Loucy (cell line): Measurements from ENCODE around the gene F5.

Experiments
- H2AFZ ChIP-seq: fragments of 200-600 bp; sonication (generic); 2 replicates; pipeline ENCODE4 v1.6.0; 2016; ENCODE audit warnings: antibody characterized with exemption, mild to moderate bottlenecking, low read length, moderate library complexity
- H3F3A ChIP-seq: fragments of 200-600 bp; 2 replicates; pipeline ENCODE4 v1.6.0; 2016; ENCODE audit warnings: antibody characterized with exemption, low read depth, mild to moderate bottlenecking
- H3K27me3 ChIP-seq: fragments of 200-600 bp; sonication (generic); 2 replicates; pipeline ENCODE4 v1.6.1; 2014; ENCODE audit warnings: low read length, mild to moderate bottlenecking; ENCODE audit not compliant: insufficient read depth, poor library complexity, severe bottlenecking
- H3K36me3 ChIP-seq: fragments of 200-600 bp; sonication (generic); 2 replicates; pipeline ENCODE4 v1.6.1; 2016; ENCODE audit warnings: low read length; ENCODE audit not compliant: insufficient read depth
- H3K4me1 ChIP-seq: fragments of 200-600 bp; sonication (generic); 2 replicates; pipeline ENCODE4 v1.5.1; 2014; ENCODE audit warnings: low read length, mild to moderate bottlenecking; ENCODE audit not compliant: insufficient read depth, poor library complexity, severe bottlenecking
- H3K4me2 ChIP-seq: fragments of 200-600 bp; sonication (generic); 2 replicates; pipeline ENCODE4 v1.6.0; 2014; ENCODE audit warnings: antibody characterized with exemption, low read length, low read depth, mild to moderate bottlenecking; ENCODE audit not compliant: poor library complexity, severe bottlenecking
- H3K4me3 ChIP-seq: fragments of 200-600 bp; sonication (generic); 2 replicates; pipeline ENCODE4 v1.5.1; 2014; ENCODE audit warnings: low read length, mild to moderate bottlenecking, mixed read lengths; ENCODE audit not compliant: poor library complexity, severe bottlenecking
- H3K79me2 ChIP-seq: fragments of 200-600 bp; sonication (generic); 2 replicates; pipeline ENCODE4 v1.6.1; 2014; ENCODE audit warnings: low read length; ENCODE audit not compliant: insufficient read depth
- H3K9ac ChIP-seq: fragments of 200-600 bp; sonication (generic); 2 replicates; pipeline ENCODE4 v1.6.0; 2014; ENCODE audit warnings: mild to moderate bottlenecking, low read depth, low read length, moderate library complexity; ENCODE audit not compliant: poor library complexity, severe bottlenecking
- H3K9me2 ChIP-seq: fragments of 200-600 bp; sonication (generic); replicated peaks from 2 replicates; pipeline ENCODE4 v1.6.1; 2016; ENCODE audit warnings: low read depth, low read length, mixed read lengths
- H3K9me3 ChIP-seq: fragments of 200-600 bp; sonication (generic); 2 replicates; pipeline ENCODE4 v1.6.1; 2014; ENCODE audit warnings: mild to moderate bottlenecking, antibody characterized with exemption, low read length, low read depth; ENCODE audit not compliant: insufficient read depth
- H4K20me1 ChIP-seq: fragments of 200-600 bp; sonication (generic); 2 replicates; pipeline ENCODE4 v1.6.0; 2014; ENCODE audit warnings: antibody characterized with exemption, low read length, mild to moderate bottlenecking; ENCODE audit not compliant: insufficient read depth, poor library complexity, severe bottlenecking
- CTCF ChIP-seq: fragments of 200-600 bp; sonication (generic); conservative IDR thresholded peaks from 2 replicates; pipeline ENCODE4 v1.5.1; 2014; ENCODE audit warnings: mild to moderate bottlenecking, antibody characterized with exemption, low read length
- EZH2phosphoT487 ChIP-seq: fragments of 200-600 bp; IDR thresholded peaks from 2 replicates; pipeline ENCODE4 v1.6.1; 2018; ENCODE audit warnings: antibody characterized with exemption, mild to moderate bottlenecking, moderate library complexity, borderline replicate concordance

The F5 gene

DNA sequence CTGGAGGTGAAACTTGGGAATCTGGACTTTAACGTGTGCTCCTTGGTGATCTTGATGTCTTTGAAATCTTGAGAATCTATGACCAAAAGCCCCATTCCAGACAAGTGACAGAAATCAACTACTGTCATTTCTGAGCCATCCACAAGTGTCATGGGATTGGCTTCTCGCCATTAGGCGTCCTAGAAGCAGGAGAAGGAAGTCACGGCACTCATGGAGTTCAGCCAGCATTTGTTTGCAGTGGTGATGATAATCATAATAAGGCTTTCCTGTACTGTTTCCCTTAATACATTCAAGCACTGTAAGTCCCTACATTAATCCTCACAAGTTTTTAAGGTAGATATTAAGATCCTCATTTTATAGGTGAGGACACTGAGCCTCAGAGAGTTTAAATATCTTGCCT lies 11.9 kb downstream of the F5 start:
- no peaks in the 10 kb centered on the region for H3K36me3 ChIP-seq
- no peaks in the 10 kb centered on the region for H3K79me2 ChIP-seq
- H3K4me3 ChIP-seq, result no peak overlapping the region
- H3K9me3 ChIP-seq, result no peaks in the 10 kb centered on the region
- no peaks in the 10 kb centered on the region for H3K9me2 ChIP-seq
- no peak overlapping the region for H2AFZ ChIP-seq
- no peaks in the 10 kb centered on the region for H3K4me1 ChIP-seq
- no peak for TF ChIP-seq EZH2phosphoT487
- TF ChIP-seq CTCF, result no peak
- H3F3A ChIP-seq, result no peaks in the 10 kb centered on the region
- H3K27me3 ChIP-seq, result no peaks in the 10 kb centered on the region
- H3K9ac ChIP-seq, result no peak overlapping the region
- H4K20me1 ChIP-seq, result no peaks in the 10 kb centered on the region
- no peak overlapping the region for H3K4me2 ChIP-seq

DNA sequence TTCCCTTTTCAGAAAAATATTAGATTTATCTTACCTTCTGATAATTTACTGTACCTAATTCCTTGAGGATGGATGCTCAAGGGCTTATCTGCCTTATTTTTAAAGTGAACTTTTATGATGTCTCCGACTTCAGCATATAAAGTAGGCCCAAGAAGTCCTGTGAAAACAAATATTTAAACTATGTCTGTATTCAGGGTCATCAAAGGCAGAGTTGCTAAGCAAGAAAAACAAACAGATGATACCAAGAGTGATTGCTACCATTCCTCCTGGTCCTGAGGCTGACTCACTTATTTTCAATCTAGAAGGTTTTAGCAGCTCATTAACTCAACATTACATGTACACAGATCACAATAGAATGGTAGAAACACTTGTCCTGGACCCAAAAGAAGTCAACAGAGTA lies 14.1 kb downstream of the F5 start:
- no peaks in the 10 kb centered on the region for H3K27me3 ChIP-seq
- no peak overlapping the region for H2AFZ ChIP-seq
- no peaks in the 10 kb centered on the region for H3F3A ChIP-seq
- no peak overlapping the region for H3K4me3 ChIP-seq
- H3K4me2 ChIP-seq, result no peak overlapping the region
- H3K9ac ChIP-seq, result no peak overlapping the region
- TF ChIP-seq EZH2phosphoT487 (no peak), CTCF (no peak)
- H4K20me1 ChIP-seq, result no peaks in the 10 kb centered on the region
- no peaks in the 10 kb centered on the region for H3K9me3 ChIP-seq
- H3K9me2 ChIP-seq, result no peaks in the 10 kb centered on the region
- H3K36me3 ChIP-seq, result no peaks in the 10 kb centered on the region
- H3K79me2 ChIP-seq, result no peaks in the 10 kb centered on the region
- H3K4me1 ChIP-seq, result no peaks in the 10 kb centered on the region

GRCh38 chr1:169571450-169571849 lies 14.8 kb downstream of the F5 start:
- H3K9ac ChIP-seq, result no peak overlapping the region

More at GRCh38 chr1:169571450-169571849, 14.8 kb downstream of the F5 start:
- Histone ChIP-seq H3K4me3 (no peak overlapping the region), H3K4me2 (no peak overlapping the region), H3K9me2 (no peaks in the 10 kb centered on the region), H3K27me3 (no peaks in the 10 kb centered on the region), H3K4me1 (peaks cover 4% of the 10 kb centered on the region), H3K79me2 (no peaks in the 10 kb centered on the region), H4K20me1 (no peaks in the 10 kb centered on the region), H3K9me3 (no peaks in the 10 kb centered on the region), H3F3A (no peaks in the 10 kb centered on the region), H3K36me3 (no peaks in the 10 kb centered on the region), H2AFZ (no peak overlapping the region)
- no peak for TF ChIP-seq CTCF
